Measurements from ENCODE around the gene AOX1. TPM values are rescaled to one million over a fixed set of nuclear protein-coding genes. Genes with fewer than 3 reads are reported as not detected.

AOX1 gene
- total and polyA plus RNA-seq, 2 experiments from 2014 or later = 1.4 to 5.0 TPM

DNA sequence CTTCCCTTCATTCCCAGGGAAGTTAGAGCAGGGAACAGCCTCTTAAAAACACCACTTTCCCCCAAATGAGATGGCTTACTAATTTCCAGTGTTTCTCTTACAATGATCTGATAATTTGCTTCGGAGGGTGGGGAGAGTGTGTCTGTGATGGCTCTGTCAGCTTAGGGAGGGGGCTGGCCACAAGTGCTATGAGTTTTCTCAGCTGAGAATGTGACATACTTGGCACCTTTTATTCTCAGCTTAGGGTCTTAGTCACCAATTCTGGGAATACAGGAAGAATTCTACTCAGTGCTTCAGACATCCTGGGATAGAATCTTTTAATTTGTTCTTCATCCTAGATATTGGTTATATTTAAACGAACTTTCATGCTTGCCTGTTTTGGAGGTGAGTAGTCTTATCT is 64.4 kb downstream of the AOX1 start:
- Mint-ChIP-seq H3K9me3 (no peaks in the 10 kb centered on the region; the same call in 2 of the 3 replicates), H3K4me3 (no peak overlapping the region), H3K27me3 (ENCODE audit: insufficient read depth, low read depth, poor library complexity) (peaks cover 3% of the 10 kb centered on the region), H3K36me3 (ENCODE audit: low read depth) (peaks cover 3% of the 10 kb centered on the region; the same call in 1 of the 3 replicates), H3K4me1 (peaks cover 19% of the 10 kb centered on the region), H3K27ac (no peak overlapping the region)
- H3K27ac ChIP-seq (ENCODE audit: low read depth) = no peak overlapping the region
- no peaks in the 10 kb centered on the region for H3F3A ChIP-seq (replicated peaks; ENCODE audit: low read depth)
- no peak for ATAC-seq
- no peak overlapping the region for H3K4me2 ChIP-seq
- TF ChIP-seq NANOG (IDR thresholded peaks at IDR 0.05; ENCODE audit: borderline replicate concordance) = no peak
- TF ChIP-seq ZNF114 (CRISPR knock-in tag; IDR thresholded peaks at IDR 0.05) = no peak
- no peak for TF ChIP-seq STAT1 (IDR thresholded peaks at IDR 0.05; ENCODE audit: unreplicated experiment)
- no peak for TF ChIP-seq ZNF331 (CRISPR knock-in tag; IDR thresholded peaks at IDR 0.05; ENCODE audit: low read depth)
- no peak for TF ChIP-seq EZH2phosphoT487 (IDR thresholded peaks at IDR 0.05; ENCODE audit: unreplicated experiment)
- no peak for TF ChIP-seq POLR2AphosphoS5 (IDR thresholded peaks at IDR 0.05; ENCODE audit: low read depth)
- no peak for TF ChIP-seq JUNB (IDR thresholded peaks at IDR 0.05; ENCODE audit: unreplicated experiment)
- TF ChIP-seq, protein P1, sequence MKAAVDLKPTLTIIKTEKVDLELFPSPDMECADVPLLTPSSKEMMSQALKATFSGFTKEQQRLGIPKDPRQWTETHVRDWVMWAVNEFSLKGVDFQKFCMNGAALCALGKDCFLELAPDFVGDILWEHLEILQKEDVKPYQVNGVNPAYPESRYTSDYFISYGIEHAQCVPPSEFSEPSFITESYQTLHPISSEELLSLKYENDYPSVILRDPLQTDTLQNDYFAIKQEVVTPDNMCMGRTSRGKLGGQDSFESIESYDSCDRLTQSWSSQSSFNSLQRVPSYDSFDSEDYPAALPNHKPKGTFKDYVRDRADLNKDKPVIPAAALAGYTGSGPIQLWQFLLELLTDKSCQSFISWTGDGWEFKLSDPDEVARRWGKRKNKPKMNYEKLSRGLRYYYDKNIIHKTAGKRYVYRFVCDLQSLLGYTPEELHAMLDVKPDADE (IDR thresholded peaks at IDR 0.05) = no peak
- TF ChIP-seq, protein P2, sequence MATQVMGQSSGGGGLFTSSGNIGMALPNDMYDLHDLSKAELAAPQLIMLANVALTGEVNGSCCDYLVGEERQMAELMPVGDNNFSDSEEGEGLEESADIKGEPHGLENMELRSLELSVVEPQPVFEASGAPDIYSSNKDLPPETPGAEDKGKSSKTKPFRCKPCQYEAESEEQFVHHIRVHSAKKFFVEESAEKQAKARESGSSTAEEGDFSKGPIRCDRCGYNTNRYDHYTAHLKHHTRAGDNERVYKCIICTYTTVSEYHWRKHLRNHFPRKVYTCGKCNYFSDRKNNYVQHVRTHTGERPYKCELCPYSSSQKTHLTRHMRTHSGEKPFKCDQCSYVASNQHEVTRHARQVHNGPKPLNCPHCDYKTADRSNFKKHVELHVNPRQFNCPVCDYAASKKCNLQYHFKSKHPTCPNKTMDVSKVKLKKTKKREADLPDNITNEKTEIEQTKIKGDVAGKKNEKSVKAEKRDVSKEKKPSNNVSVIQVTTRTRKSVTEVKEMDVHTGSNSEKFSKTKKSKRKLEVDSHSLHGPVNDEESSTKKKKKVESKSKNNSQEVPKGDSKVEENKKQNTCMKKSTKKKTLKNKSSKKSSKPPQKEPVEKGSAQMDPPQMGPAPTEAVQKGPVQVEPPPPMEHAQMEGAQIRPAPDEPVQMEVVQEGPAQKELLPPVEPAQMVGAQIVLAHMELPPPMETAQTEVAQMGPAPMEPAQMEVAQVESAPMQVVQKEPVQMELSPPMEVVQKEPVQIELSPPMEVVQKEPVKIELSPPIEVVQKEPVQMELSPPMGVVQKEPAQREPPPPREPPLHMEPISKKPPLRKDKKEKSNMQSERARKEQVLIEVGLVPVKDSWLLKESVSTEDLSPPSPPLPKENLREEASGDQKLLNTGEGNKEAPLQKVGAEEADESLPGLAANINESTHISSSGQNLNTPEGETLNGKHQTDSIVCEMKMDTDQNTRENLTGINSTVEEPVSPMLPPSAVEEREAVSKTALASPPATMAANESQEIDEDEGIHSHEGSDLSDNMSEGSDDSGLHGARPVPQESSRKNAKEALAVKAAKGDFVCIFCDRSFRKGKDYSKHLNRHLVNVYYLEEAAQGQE (IDR thresholded peaks at IDR 0.05; ENCODE audit: unreplicated experiment) = no peak
- TF ChIP-seq, protein P3, sequence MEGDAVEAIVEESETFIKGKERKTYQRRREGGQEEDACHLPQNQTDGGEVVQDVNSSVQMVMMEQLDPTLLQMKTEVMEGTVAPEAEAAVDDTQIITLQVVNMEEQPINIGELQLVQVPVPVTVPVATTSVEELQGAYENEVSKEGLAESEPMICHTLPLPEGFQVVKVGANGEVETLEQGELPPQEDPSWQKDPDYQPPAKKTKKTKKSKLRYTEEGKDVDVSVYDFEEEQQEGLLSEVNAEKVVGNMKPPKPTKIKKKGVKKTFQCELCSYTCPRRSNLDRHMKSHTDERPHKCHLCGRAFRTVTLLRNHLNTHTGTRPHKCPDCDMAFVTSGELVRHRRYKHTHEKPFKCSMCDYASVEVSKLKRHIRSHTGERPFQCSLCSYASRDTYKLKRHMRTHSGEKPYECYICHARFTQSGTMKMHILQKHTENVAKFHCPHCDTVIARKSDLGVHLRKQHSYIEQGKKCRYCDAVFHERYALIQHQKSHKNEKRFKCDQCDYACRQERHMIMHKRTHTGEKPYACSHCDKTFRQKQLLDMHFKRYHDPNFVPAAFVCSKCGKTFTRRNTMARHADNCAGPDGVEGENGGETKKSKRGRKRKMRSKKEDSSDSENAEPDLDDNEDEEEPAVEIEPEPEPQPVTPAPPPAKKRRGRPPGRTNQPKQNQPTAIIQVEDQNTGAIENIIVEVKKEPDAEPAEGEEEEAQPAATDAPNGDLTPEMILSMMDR (conservative IDR thresholded peaks at IDR 0.05; ENCODE audit: low read depth in 2 of 2) = no peak
- TF ChIP-seq, protein P4, sequence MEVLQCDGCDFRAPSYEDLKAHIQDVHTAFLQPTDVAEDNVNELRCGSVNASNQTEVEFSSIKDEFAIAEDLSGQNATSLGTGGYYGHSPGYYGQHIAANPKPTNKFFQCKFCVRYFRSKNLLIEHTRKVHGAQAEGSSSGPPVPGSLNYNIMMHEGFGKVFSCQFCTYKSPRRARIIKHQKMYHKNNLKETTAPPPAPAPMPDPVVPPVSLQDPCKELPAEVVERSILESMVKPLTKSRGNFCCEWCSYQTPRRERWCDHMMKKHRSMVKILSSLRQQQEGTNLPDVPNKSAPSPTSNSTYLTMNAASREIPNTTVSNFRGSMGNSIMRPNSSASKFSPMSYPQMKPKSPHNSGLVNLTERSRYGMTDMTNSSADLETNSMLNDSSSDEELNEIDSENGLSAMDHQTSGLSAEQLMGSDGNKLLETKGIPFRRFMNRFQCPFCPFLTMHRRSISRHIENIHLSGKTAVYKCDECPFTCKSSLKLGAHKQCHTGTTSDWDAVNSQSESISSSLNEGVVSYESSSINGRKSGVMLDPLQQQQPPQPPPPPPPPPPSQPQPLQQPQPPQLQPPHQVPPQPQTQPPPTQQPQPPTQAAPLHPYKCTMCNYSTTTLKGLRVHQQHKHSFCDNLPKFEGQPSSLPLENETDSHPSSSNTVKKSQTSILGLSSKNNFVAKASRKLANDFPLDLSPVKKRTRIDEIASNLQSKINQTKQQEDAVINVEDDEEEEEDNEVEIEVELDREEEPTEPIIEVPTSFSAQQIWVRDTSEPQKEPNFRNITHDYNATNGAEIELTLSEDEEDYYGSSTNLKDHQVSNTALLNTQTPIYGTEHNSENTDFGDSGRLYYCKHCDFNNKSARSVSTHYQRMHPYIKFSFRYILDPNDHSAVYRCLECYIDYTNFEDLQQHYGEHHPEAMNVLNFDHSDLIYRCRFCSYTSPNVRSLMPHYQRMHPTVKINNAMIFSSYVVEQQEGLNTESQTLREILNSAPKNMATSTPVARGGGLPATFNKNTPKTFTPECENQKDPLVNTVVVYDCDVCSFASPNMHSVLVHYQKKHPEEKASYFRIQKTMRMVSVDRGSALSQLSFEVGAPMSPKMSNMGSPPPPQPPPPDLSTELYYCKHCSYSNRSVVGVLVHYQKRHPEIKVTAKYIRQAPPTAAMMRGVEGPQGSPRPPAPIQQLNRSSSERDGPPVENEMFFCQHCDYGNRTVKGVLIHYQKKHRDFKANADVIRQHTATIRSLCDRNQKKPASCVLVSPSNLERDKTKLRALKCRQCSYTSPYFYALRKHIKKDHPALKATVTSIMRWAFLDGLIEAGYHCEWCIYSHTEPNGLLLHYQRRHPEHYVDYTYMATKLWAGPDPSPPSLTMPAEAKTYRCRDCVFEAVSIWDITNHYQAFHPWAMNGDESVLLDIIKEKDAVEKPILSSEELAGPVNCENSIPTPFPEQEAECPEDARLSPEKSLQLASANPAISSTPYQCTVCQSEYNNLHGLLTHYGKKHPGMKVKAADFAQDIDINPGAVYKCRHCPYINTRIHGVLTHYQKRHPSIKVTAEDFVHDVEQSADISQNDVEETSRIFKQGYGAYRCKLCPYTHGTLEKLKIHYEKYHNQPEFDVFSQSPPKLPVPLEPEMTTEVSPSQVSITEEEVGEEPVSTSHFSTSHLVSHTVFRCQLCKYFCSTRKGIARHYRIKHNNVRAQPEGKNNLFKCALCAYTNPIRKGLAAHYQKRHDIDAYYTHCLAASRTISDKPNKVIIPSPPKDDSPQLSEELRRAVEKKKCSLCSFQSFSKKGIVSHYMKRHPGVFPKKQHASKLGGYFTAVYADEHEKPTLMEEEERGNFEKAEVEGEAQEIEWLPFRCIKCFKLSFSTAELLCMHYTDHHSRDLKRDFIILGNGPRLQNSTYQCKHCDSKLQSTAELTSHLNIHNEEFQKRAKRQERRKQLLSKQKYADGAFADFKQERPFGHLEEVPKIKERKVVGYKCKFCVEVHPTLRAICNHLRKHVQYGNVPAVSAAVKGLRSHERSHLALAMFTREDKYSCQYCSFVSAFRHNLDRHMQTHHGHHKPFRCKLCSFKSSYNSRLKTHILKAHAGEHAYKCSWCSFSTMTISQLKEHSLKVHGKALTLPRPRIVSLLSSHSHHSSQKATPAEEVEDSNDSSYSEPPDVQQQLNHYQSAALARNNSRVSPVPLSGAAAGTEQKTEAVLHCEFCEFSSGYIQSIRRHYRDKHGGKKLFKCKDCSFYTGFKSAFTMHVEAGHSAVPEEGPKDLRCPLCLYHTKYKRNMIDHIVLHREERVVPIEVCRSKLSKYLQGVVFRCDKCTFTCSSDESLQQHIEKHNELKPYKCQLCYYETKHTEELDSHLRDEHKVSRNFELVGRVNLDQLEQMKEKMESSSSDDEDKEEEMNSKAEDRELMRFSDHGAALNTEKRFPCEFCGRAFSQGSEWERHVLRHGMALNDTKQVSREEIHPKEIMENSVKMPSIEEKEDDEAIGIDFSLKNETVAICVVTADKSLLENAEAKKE (CRISPR knock-in tag; IDR thresholded peaks at IDR 0.05) = no peak
- no peak for TF ChIP-seq CREB1 (CRISPR knock-in tag; IDR thresholded peaks at IDR 0.05; ENCODE audit: low read depth)
- no peak for DNase-seq (ENCODE audit: low spot score)
- H3K27me3 ChIP-seq (ENCODE audit: insufficient read depth) = no peaks in the 10 kb centered on the region
- H3K9me2 ChIP-seq (ENCODE audit: insufficient read depth) = 0 out of 2 replicates have a peak, but pooled peaks cover 3% of the 10 kb centered on the region
- H3K36me3 ChIP-seq (ENCODE audit: insufficient read depth) = no peaks in the 10 kb centered on the region
- H3K4me1 ChIP-seq (ENCODE audit: insufficient read depth) = no peaks in the 10 kb centered on the region
- no peak overlapping the region for H3K4me3 ChIP-seq
- no peaks in the 10 kb centered on the region for H3K79me2 ChIP-seq (replicated peaks; ENCODE audit: insufficient read depth)
- no peak overlapping the region for H2AFZ ChIP-seq
- no peaks in the 10 kb centered on the region for H4K20me1 ChIP-seq (replicated peaks; ENCODE audit: insufficient read depth)

Data from GM23338 (cell line).